HepG2 (cell line): ENCODE data around the gene IGFLR1. TPM values are rescaled to one million over a fixed set of nuclear protein-coding genes. Genes with fewer than 3 reads are reported as not detected.

ENCODE experiments used
- AHR ChIP-seq: IDR thresholded peaks from 2 replicates; pipeline ENCODE4 v1.6.1; 2018; ENCODE audit warnings: missing genetic modification reagents, missing compliant biosample characterization
- FOSL2 ChIP-seq: sonication (generic); formaldehyde crosslinking; IDR thresholded peaks from 2 replicates; pipeline ENCODE4 v1.4.0; 2020; ENCODE audit warnings: missing genetic modification reagents
- GABPA ChIP-seq, 2 experiments: IDR thresholded peaks; 2 replicates each; pipeline ENCODE4 v1.6.1; 2011 to 2016; ENCODE audit warnings: low read depth in 2 of 2, low read length in 1 of 2, missing biosample characterization in 1 of 2, missing genetic modification characterization in 1 of 2
- GATAD2A ChIP-seq: IDR thresholded peaks from 2 replicates; pipeline ENCODE4 v1.6.1; 2016
- HNF4A ChIP-seq: sonication (generic); formaldehyde crosslinking; IDR thresholded peaks from 2 replicates; pipeline ENCODE4 v1.4.0; 2020; ENCODE audit warnings: missing genetic modification reagents
- HOXA3 ChIP-seq: sonication (generic); formaldehyde crosslinking; IDR thresholded peaks from 2 replicates; pipeline ENCODE4 v1.5.0; 2020; ENCODE audit warnings: missing genetic modification reagents
- JUN ChIP-seq: sonication (generic); formaldehyde crosslinking; IDR thresholded peaks from 2 replicates; pipeline ENCODE4 v1.4.0; 2020; ENCODE audit warnings: mild to moderate bottlenecking, missing genetic modification reagents
- KAT8 ChIP-seq: IDR thresholded peaks from 2 replicates; pipeline ENCODE4 v1.6.1; 2016; ENCODE audit warnings: missing genetic modification reagents, missing compliant biosample characterization
- NR2F2 ChIP-seq: IDR thresholded peaks from 2 replicates; pipeline ENCODE4 v1.6.1; 2012; ENCODE audit warnings: low read depth, inconsistent platforms, borderline replicate concordance
- POLR2A ChIP-seq, 2 experiments: IDR thresholded peaks; 2 replicates each; pipeline ENCODE4 v1.6.1; 2011; ENCODE audit warnings: low read depth in 2 of 2, low read length in 2 of 2, mild to moderate bottlenecking in 1 of 2, moderate library complexity in 1 of 2; ENCODE audit not compliant: insufficient read depth in 1 of 2
- POLR2G ChIP-seq: fragments of 200-400 bp; formaldehyde crosslinking; IDR thresholded peaks from 2 replicates; pipeline ENCODE4 v1.6.1; 2018; ENCODE audit warnings: mild to moderate bottlenecking, low read depth, low read length, moderate library complexity
- SAP130 ChIP-seq: IDR thresholded peaks from 2 replicates; pipeline ENCODE4 v1.6.1; 2016; ENCODE audit warnings: low read depth
- SOX13 ChIP-seq, 3 experiments: fragments of 450-650 bp in 1 of 3; sonication (generic) in 1 of 3; formaldehyde crosslinking in 1 of 3; IDR thresholded peaks in 2 of 3; conservative IDR thresholded peaks in 1 of 3; 2 replicates each; pipeline versions ENCODE4 v1.5.0 to v1.6.1; 2016 to 2020; ENCODE audit warnings: antibody characterized with exemption in 1 of 3, mild to moderate bottlenecking in 1 of 3, missing compliant biosample characterization in 1 of 3, missing genetic modification reagents in 1 of 3, moderate library complexity in 1 of 3
- ZBTB21 ChIP-seq: sonication (generic); formaldehyde crosslinking; IDR thresholded peaks from 2 replicates; pipeline ENCODE4 v1.4.0; 2020; ENCODE audit warnings: missing genetic modification reagents
- ZBTB7B ChIP-seq: sonication (generic); formaldehyde crosslinking; IDR thresholded peaks from 2 replicates; pipeline ENCODE4 v1.4.0; 2020; ENCODE audit warnings: missing genetic modification reagents
- ZNF10 ChIP-seq: sonication (generic); formaldehyde crosslinking; IDR thresholded peaks from 2 replicates; pipeline ENCODE4 v1.4.0; 2020; ENCODE audit warnings: mild to moderate bottlenecking, low read depth, missing genetic modification reagents, borderline replicate concordance
- ZNF550 ChIP-seq: sonication (generic); formaldehyde crosslinking; IDR thresholded peaks from 2 replicates; pipeline ENCODE4 v1.4.0; 2020; ENCODE audit warnings: mild to moderate bottlenecking, missing genetic modification reagents, borderline replicate concordance
- ZNF703 ChIP-seq: sonication (generic); formaldehyde crosslinking; IDR thresholded peaks from 2 replicates; pipeline ENCODE4 v1.5.1; 2020; ENCODE audit warnings: missing genetic modification reagents, mild to moderate bottlenecking, moderate library complexity, borderline replicate concordance
- polyA plus RNA-seq, 8 experiments: library from polyadenylated mRNA; depleted of rRNA in 3 of 8; stranded (reverse) in 7 of 8; unstranded in 1 of 8; fragments of >200 nt; fragmentation: Illumina TruSeq in 4 of 8; extraction: Trizol in 4 of 8; gene quantifications; 2 replicates each; pipeline versions ENCODE4 v1.2.1 to v1.2.3, GENCODE V29; 2011 to 2016; ENCODE audit warnings: low read depth in 4 of 8, missing spikeins in 1 of 8, mixed read lengths in 1 of 8; ENCODE audit not compliant: insufficient read depth in 1 of 8
- total RNA-seq, 5 experiments: library from RNA; depleted of rRNA; stranded (reverse); fragments of >200 nt; fragmentation: Illumina TruSeq; extraction: Trizol; gene quantifications; 2 replicates each; pipeline ENCODE4 v1.2.3, GENCODE V29; 2016; ENCODE audit warnings: low read depth in 1 of 5
- TF ChIP-seq, protein P1 (sequence below): sonication (generic); formaldehyde crosslinking; IDR thresholded peaks from 2 replicates; pipeline ENCODE4 v1.4.0; 2020; ENCODE audit warnings: mild to moderate bottlenecking, missing genetic modification reagents
- TF ChIP-seq, protein P2 (sequence below): sonication (generic); formaldehyde crosslinking; IDR thresholded peaks from 2 replicates; pipeline ENCODE4 v1.8.0; 2023; ENCODE audit warnings: mild to moderate bottlenecking, missing genetic modification reagents
- TF ChIP-seq, protein P3 (sequence below): sonication (generic); formaldehyde crosslinking; IDR thresholded peaks from 2 replicates; pipeline ENCODE4 v1.4.0; 2020; ENCODE audit warnings: mild to moderate bottlenecking, low read depth, missing genetic modification reagents
- TF ChIP-seq, protein P4 (sequence below), 2 experiments: sonication (generic) in 1 of 2; formaldehyde crosslinking in 1 of 2; IDR thresholded peaks; 2 replicates each; pipeline versions ENCODE4 v1.4.0 to v1.6.1; 2018 to 2020; ENCODE audit warnings: missing genetic modification reagents in 2 of 2, borderline replicate concordance in 1 of 2, low read depth in 1 of 2, mild to moderate bottlenecking in 1 of 2, missing biosample characterization in 1 of 2
- TF ChIP-seq, protein P5 (sequence below): sonication (generic); formaldehyde crosslinking; IDR thresholded peaks from 2 replicates; pipeline ENCODE4 v1.5.0; 2020; ENCODE audit warnings: missing genetic modification reagents

IGFLR1 gene
- total and polyA plus RNA-seq, 2 of the 13 experiments (the other 11 are each of a cell fraction or from before 2014, with no cell fraction given), result 5.4 to 8.9 TPM

DNA sequence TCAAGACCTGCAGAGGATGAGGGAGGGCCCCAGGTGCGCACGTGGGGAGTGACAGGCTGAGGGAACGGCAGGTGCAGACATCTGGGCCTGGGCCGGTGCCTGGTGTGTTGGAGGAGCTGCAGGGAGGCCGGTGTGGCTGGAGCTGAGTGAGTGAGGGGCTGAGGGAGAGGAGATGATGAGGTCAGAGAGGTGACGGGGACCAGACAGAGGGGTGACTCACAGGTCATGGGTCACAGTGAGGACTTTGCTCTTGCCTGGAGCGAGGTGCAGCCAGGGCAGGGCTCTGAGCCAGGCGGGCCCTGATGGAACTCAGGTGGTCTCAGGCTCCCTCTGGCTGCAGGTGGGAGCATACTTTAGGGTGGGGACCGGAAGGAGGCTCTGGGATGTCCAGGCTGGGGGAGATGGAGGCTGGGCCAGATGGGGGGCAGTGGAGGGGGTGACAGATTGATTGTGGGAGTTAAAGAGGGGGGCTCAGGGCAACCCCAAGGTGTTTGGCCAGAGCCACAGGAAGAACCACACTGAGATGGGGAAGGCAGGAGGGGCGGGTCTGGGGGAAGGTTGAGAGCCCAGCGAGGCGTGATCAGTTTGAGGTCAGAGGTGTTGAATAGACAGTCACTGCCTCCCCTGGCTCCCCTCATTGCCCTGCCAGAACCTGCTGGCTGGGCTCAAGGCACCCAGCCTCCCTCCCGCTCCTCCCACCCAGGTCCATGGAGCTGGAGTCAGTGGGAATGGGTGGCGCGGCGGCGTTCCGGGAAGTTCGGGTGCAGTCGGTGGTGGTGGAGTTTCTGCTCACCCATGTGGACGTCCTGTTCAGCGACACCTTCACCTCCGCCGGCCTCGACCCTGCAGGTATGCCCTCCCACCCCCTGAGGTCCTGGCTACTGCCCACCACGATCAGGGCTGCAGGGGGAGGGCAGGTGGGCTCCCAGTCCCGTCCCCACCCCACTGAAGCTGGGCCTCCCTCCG lies 41.5 kb upstream of the IGFLR1 start (continued):
- TF ChIP-seq HOXA3 (CRISPR knock-in tag) (peak; percentile 13; the same call in 1 of the 2 replicates), POLR2A (IDR thresholded peaks at IDR 0.05; ENCODE audit: insufficient read depth in 1 of 2, low read depth in 2 of 2, low read length in 2 of 2) (no peak), KAT8 (CRISPR knock-in tag) (no peak), ZNF550 (CRISPR knock-in tag) (no peak), ZNF703 (no peak), SAP130 (CRISPR knock-in tag) (peak; percentile 40; the same call in 1 of the 2 replicates), ZNF10 (no peak), GATAD2A (0 out of 2 replicates have a peak, but pooled peaks have one; percentile 13), ZBTB7B (0 out of 2 replicates have a peak, but pooled peaks have one; percentile 46), POLR2G (no peak), NR2F2 (peak; percentile 47; the same call in 1 of the 2 replicates), FOSL2 (peak; percentile 88), AHR (CRISPR knock-in tag) (no peak), SOX13 (IDR thresholded peaks at IDR 0.05) (no peak), SOX13 (CRISPR knock-in tag; conservative IDR thresholded peaks at IDR 0.05 in 1 of 2, IDR thresholded peaks at IDR 0.05 in 1 of 2) (no peak), HNF4A (CRISPR knock-in tag) (peak; percentile 50), ZBTB21 (CRISPR knock-in tag) (peak; percentile 62; the same call in 1 of the 2 replicates), GABPA (IDR thresholded peaks at IDR 0.05; ENCODE audit: low read depth, low read length) (no peak), GABPA (CRISPR knock-in tag; IDR thresholded peaks at IDR 0.05; ENCODE audit: low read depth) (peak; percentile 32; the same call in 1 of the 2 replicates), JUN (0 out of 2 replicates have a peak, but pooled peaks have one; percentile 27)
- TF ChIP-seq, protein P1, sequence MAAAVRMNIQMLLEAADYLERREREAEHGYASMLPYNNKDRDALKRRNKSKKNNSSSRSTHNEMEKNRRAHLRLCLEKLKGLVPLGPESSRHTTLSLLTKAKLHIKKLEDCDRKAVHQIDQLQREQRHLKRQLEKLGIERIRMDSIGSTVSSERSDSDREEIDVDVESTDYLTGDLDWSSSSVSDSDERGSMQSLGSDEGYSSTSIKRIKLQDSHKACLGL, result no peak
- TF ChIP-seq, protein P2, sequence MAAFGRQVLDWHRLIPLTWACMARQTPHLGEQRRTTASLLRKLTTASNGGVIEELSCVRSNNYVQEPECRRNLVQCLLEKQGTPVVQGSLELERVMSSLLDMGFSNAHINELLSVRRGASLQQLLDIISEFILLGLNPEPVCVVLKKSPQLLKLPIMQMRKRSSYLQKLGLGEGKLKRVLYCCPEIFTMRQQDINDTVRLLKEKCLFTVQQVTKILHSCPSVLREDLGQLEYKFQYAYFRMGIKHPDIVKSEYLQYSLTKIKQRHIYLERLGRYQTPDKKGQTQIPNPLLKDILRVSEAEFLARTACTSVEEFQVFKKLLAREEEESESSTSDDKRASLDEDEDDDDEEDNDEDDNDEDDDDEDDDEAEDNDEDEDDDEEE, result no peak
- TF ChIP-seq, protein P3, sequence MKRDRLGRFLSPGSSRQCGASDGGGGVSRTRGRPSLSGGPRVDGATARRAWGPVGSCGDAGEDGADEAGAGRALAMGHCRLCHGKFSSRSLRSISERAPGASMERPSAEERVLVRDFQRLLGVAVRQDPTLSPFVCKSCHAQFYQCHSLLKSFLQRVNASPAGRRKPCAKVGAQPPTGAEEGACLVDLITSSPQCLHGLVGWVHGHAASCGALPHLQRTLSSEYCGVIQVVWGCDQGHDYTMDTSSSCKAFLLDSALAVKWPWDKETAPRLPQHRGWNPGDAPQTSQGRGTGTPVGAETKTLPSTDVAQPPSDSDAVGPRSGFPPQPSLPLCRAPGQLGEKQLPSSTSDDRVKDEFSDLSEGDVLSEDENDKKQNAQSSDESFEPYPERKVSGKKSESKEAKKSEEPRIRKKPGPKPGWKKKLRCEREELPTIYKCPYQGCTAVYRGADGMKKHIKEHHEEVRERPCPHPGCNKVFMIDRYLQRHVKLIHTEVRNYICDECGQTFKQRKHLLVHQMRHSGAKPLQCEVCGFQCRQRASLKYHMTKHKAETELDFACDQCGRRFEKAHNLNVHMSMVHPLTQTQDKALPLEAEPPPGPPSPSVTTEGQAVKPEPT, result no peak
- TF ChIP-seq, protein P4, sequence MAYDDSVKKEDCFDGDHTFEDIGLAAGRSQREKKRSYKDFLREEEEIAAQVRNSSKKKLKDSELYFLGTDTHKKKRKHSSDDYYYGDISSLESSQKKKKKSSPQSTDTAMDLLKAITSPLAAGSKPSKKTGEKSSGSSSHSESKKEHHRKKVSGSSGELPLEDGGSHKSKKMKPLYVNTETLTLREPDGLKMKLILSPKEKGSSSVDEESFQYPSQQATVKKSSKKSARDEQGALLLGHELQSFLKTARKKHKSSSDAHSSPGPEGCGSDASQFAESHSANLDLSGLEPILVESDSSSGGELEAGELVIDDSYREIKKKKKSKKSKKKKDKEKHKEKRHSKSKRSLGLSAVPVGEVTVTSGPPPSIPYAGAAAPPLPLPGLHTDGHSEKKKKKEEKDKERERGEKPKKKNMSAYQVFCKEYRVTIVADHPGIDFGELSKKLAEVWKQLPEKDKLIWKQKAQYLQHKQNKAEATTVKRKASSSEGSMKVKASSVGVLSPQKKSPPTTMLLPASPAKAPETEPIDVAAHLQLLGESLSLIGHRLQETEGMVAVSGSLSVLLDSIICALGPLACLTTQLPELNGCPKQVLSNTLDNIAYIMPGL (CRISPR knock-in tag; IDR thresholded peaks at IDR 0.05; ENCODE audit: borderline replicate concordance in 1 of 2, low read depth in 1 of 2), result peak in 1 of 2 experiments; percentile 31; a peak in 1 of 4 replicates
- TF ChIP-seq, protein P5, sequence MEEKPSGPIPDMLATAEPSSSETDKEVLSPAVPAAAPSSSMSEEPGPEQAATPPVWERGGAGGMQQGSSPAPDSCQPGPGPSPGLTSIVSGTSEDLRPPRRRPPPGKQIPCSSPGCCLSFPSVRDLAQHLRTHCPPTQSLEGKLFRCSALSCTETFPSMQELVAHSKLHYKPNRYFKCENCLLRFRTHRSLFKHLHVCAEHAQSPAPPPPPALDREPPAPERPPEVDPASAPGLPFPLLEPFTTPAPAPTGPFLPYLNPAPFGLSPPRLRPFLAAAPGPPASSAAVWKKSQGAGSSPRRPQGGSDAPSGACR (CRISPR knock-in tag), result no peak
